Uterus (tissue), 4 donors: ENCODE measurements around the gene ITGB5. TPM values are rescaled to one million over a fixed set of nuclear protein-coding genes. Genes with fewer than 3 reads are reported as not detected.

Source experiments
- DNase-seq, 2 donors: peaks; one replicate each; pipeline ENCODE4 v3.0.0-alpha.2; 2019 to 2020
- H3K27ac ChIP-seq, 2 donors: fragments of 200-600 bp; sonication (generic); 1 replicate in 1 of 2; 2 replicates in 1 of 2; pipeline ENCODE4 v1.5.1; 2016 to 2018
- H3K27me3 ChIP-seq, 2 donors: fragments of 200-600 bp; sonication (generic); one replicate each; pipeline ENCODE4 v1.5.1; 2018 to 2019; ENCODE audit warnings: control low read depth in 1 of 2
- H3K36me3 ChIP-seq, 2 donors: fragments of 200-600 bp; sonication (generic); one replicate each; pipeline ENCODE4 v1.5.1; 2019; ENCODE audit warnings: control low read depth in 1 of 2
- H3K4me1 ChIP-seq, 2 donors: fragments of 200-600 bp; sonication (generic); one replicate each; pipeline ENCODE4 v1.5.1; 2018 to 2019; ENCODE audit warnings: control low read depth in 1 of 2
- H3K4me3 ChIP-seq, 2 donors: fragments of 200-600 bp; sonication (generic); 1 replicate in 1 of 2; 2 replicates in 1 of 2; pipeline ENCODE4 v1.5.1; 2018 to 2019; ENCODE audit warnings: mild to moderate bottlenecking in 1 of 2
- H3K9me3 ChIP-seq, 2 donors: fragments of 200-600 bp; sonication (generic); one replicate each; pipeline ENCODE4 v1.5.1; 2019; ENCODE audit warnings: control low read depth in 1 of 2
- CTCF ChIP-seq, 4 experiments: fragments of 200-600 bp in 2 of 4; fragments of 450-650 bp in 2 of 4; sonication (generic) in 2 of 4; IDR thresholded peaks; one replicate each; pipeline ENCODE4 v1.5.1; 2016 to 2019; ENCODE audit warnings: antibody characterized with exemption in 4 of 4, mild to moderate bottlenecking in 2 of 4, moderate library complexity in 1 of 4
- POLR2A ChIP-seq, 2 donors: fragments of 450-650 bp; IDR thresholded peaks; one replicate each; pipeline ENCODE4 v1.6.1; 2016; ENCODE audit warnings: antibody characterized with exemption in 2 of 2, mild to moderate bottlenecking in 1 of 2, moderate library complexity in 1 of 2
- intact Hi-C: fragments of 100-400 bp; cut with DNase I; formaldehyde crosslinking; loops from one replicate; pipeline ENCODE4 v1.15.1; 2023; ENCODE audit warnings: low total_unique reads
- total RNA-seq, 4 donors: library from RNA; depleted of rRNA in 3 of 4; stranded (reverse); fragments of >200 nt in 3 of 4; gene quantifications; one replicate each; pipeline versions ENCODE4 v1.1.0 to v1.2.4, GENCODE V29; 2014 to 2023
- donor health status: DM: yes; HTN: yes; CAD: no.

The ITGB5 gene
- total RNA-seq, 4 donors from 2014 or later, result 28.7 to 106 (median 71.6) TPM

GRCh38 chr3:124877674-124878073, 9.5 kb downstream of the ITGB5 start:
- Histone ChIP-seq H3K27ac (peak overlapping the region; percentile 56 to 83), H3K36me3 (no peaks in the 10 kb centered on the region), H3K9me3 (no peaks in the 10 kb centered on the region), H3K4me3 (no peak overlapping the region), H3K27me3 (no peaks in the 10 kb centered on the region), H3K4me1 (peaks cover 8 to 19% of the 10 kb centered on the region in 2 donors)
- no peak for DNase-seq
- intact Hi-C loops, result no loop called here
- TF ChIP-seq POLR2A (IDR thresholded peaks at IDR 0.05), result no peak
- no peak for TF ChIP-seq CTCF (IDR thresholded peaks at IDR 0.05)

- peak overlapping the region; percentile 56 to 83 for H3K27ac ChIP-seq
- peaks cover 8 to 19% of the 10 kb centered on the region in 2 donors for H3K4me1 ChIP-seq
- no peaks in the 10 kb centered on the region for H3K9me3 ChIP-seq
- H3K27me3 ChIP-seq, result no peaks in the 10 kb centered on the region
- TF ChIP-seq POLR2A (IDR thresholded peaks at IDR 0.05) (no peak), CTCF (IDR thresholded peaks at IDR 0.05) (no peak)
- intact Hi-C loops, result no loop called here
- no peak for DNase-seq
- H3K36me3 ChIP-seq, result no peaks in the 10 kb centered on the region
- no peak overlapping the region for H3K4me3 ChIP-seq
Measured at GRCh38 chr3:124876401-124876878, 10.7 kb downstream of the ITGB5 start.

- DNase-seq, result no peak
- TF ChIP-seq CTCF (IDR thresholded peaks at IDR 0.05) (no peak), POLR2A (IDR thresholded peaks at IDR 0.05) (no peak)
- intact Hi-C loops, result no loop called here
- H3K27me3 ChIP-seq, result no peaks in the 10 kb centered on the region
- no peak overlapping the region for H3K27ac ChIP-seq
- H3K9me3 ChIP-seq, result no peaks in the 10 kb centered on the region
- H3K4me3 ChIP-seq, result no peak overlapping the region
- no peaks in the 10 kb centered on the region for H3K36me3 ChIP-seq
- peaks cover 8 to 13% of the 10 kb centered on the region in 2 donors for H3K4me1 ChIP-seq
Measured at GRCh38 chr3:124873226-124873625, 13.9 kb downstream of the ITGB5 start.

DNA sequence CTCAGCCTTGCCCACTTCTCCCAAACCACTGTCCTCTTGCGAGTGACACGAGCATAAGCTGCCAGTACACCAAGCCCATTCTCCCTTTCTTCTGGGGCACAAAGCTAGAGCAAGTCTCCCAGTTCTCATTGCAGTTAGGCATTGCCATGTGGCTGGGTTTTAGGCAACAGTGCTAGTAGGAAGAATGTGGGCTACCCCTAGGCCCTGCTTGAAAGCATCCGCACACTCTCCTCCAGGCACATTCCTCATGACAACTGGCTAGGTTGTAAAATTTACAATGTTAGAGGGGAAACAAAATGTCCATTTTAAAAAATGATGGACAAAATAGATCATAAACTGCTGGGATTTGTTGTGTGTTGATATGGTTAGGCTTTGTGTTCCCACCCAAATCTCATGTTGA, 19.7 kb downstream of the ITGB5 start:
- H3K27me3 ChIP-seq, result no peaks in the 10 kb centered on the region
- no peaks in the 10 kb centered on the region for H3K9me3 ChIP-seq
- no peaks in the 10 kb centered on the region for H3K36me3 ChIP-seq
- no peak for DNase-seq
- no peak for TF ChIP-seq POLR2A (IDR thresholded peaks at IDR 0.05)
- no peak for TF ChIP-seq CTCF (IDR thresholded peaks at IDR 0.05)
- H3K4me1 ChIP-seq, result peaks cover 0 to 8% of the 10 kb centered on the region in 2 donors
- H3K4me3 ChIP-seq, result no peak overlapping the region
- intact Hi-C loops, result no loop called here
- no peak overlapping the region for H3K27ac ChIP-seq

- H3K27me3 ChIP-seq, result no peaks in the 10 kb centered on the region
- H3K9me3 ChIP-seq, result no peaks in the 10 kb centered on the region
- H3K4me1 ChIP-seq, result no peaks in the 10 kb centered on the region
- no peak for DNase-seq
- no peak overlapping the region for H3K4me3 ChIP-seq
- TF ChIP-seq POLR2A (IDR thresholded peaks at IDR 0.05) (no peak), CTCF (IDR thresholded peaks at IDR 0.05) (no peak)
- no peaks in the 10 kb centered on the region for H3K36me3 ChIP-seq
- H3K27ac ChIP-seq, result peak overlapping the region; percentile 67 to 81
- intact Hi-C loops, result no loop called here
Measured at GRCh38 chr3:124862006-124862405, 25.2 kb downstream of the ITGB5 start.
